Ovary (tissue), 3 donors: ENCODE measurements around the gene TGM2.

Experiments used
- EP300 ChIP-seq: sonication (generic); formaldehyde crosslinking; IDR thresholded peaks from one replicate; pipeline ENCODE4 v1.6.1; 2017; ENCODE audit warnings: antibody characterized with exemption
- POLR2A ChIP-seq: fragments of 450-650 bp; IDR thresholded peaks from one replicate; pipeline ENCODE4 v1.6.1; 2017; ENCODE audit warnings: antibody characterized with exemption, mild to moderate bottlenecking, moderate library complexity
- TF ChIP-seq, protein P1 (sequence below), 3 donors: fragments of 450-650 bp in 2 of 3; fragments of 200-600 bp in 1 of 3; IDR thresholded peaks; one replicate each; pipeline versions ENCODE4 v1.5.1 to v1.8.0; 2016 to 2022; ENCODE audit warnings: antibody characterized with exemption in 3 of 3, mild to moderate bottlenecking in 1 of 3
- donor health status: DM: no; HTN: no; CAD: no.

DNA sequence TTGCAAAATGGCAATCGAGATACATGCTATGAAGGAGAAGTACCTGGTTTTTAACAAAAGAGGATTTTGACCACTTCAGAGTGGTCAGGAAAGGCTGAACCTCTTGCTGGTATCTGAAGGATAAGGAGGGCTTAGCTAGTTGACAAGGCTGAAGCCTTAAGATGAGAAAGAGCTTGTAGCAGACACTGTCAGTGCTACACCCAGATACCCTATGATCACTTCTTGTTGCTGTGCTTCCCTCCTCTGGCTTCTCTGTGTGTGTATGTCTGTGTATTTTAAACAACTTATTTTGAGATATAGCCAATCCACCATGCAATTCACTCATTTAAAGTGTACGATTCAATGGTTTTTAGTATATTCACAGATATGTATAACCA is 38.9 kb upstream of the TGM2 start:
- TF ChIP-seq POLR2A (no peak), EP300 (no peak)
- TF ChIP-seq, protein P1, sequence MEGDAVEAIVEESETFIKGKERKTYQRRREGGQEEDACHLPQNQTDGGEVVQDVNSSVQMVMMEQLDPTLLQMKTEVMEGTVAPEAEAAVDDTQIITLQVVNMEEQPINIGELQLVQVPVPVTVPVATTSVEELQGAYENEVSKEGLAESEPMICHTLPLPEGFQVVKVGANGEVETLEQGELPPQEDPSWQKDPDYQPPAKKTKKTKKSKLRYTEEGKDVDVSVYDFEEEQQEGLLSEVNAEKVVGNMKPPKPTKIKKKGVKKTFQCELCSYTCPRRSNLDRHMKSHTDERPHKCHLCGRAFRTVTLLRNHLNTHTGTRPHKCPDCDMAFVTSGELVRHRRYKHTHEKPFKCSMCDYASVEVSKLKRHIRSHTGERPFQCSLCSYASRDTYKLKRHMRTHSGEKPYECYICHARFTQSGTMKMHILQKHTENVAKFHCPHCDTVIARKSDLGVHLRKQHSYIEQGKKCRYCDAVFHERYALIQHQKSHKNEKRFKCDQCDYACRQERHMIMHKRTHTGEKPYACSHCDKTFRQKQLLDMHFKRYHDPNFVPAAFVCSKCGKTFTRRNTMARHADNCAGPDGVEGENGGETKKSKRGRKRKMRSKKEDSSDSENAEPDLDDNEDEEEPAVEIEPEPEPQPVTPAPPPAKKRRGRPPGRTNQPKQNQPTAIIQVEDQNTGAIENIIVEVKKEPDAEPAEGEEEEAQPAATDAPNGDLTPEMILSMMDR (IDR thresholded peaks at IDR 0.05) = no peak
